K562 (cell line): ENCODE results near the gene USP48.

Source experiments
- SAP30 ChIP-seq: fragments of 200-600 bp; sonication (generic); IDR thresholded peaks from 2 replicates; pipeline ENCODE4 v1.6.1; 2012; ENCODE audit warnings: borderline replicate concordance, low read depth, mild to moderate bottlenecking, moderate library complexity, low read length, control low read depth, inconsistent platforms; ENCODE audit not compliant: insufficient read depth, poor library complexity, severe bottlenecking
- ZC3H8 ChIP-seq: fragments of 450-650 bp; IDR thresholded peaks from 2 replicates; pipeline ENCODE4 v1.6.1; 2017
- ZKSCAN1 ChIP-seq: fragments of 150-350 bp; IDR thresholded peaks from 2 replicates; pipeline ENCODE4 v1.6.1; 2016; ENCODE audit warnings: low read depth, low read length
- TF ChIP-seq, protein P1 (sequence below): fragments of 450-650 bp; IDR thresholded peaks from 2 replicates; pipeline ENCODE4 v1.7.0; 2016; ENCODE audit warnings: borderline replicate concordance
- TF ChIP-seq, protein P2 (sequence below): fragments of 450-650 bp; IDR thresholded peaks from 2 replicates; pipeline ENCODE4 v1.6.1; 2016

DNA sequence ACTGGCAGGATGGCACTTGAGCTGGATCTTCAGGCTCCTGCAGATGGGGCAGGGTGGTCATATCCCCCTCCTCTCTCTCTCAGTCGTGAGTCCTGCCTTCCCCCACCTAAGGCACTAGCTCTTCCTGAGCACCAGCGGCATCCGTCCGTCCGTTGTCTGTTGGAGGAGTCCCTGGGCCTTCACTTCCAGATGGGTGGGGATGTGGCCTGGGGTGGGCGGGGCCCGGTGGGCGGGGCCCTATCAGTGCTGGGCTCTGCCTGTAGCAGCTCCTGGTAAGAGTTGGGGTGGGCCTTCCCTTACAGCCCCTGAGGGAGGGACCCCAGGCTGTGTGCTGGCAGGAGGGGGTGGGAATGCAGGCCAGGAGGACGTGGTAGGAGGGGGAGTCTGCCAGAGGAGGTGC is 39.4 kb upstream of the USP48 start:
- TF ChIP-seq SAP30 (no peak), ZC3H8 (no peak), ZKSCAN1 (no peak)
- TF ChIP-seq, protein P1, sequence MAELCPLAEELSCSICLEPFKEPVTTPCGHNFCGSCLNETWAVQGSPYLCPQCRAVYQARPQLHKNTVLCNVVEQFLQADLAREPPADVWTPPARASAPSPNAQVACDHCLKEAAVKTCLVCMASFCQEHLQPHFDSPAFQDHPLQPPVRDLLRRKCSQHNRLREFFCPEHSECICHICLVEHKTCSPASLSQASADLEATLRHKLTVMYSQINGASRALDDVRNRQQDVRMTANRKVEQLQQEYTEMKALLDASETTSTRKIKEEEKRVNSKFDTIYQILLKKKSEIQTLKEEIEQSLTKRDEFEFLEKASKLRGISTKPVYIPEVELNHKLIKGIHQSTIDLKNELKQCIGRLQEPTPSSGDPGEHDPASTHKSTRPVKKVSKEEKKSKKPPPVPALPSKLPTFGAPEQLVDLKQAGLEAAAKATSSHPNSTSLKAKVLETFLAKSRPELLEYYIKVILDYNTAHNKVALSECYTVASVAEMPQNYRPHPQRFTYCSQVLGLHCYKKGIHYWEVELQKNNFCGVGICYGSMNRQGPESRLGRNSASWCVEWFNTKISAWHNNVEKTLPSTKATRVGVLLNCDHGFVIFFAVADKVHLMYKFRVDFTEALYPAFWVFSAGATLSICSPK, result no peak
- TF ChIP-seq, protein P2, sequence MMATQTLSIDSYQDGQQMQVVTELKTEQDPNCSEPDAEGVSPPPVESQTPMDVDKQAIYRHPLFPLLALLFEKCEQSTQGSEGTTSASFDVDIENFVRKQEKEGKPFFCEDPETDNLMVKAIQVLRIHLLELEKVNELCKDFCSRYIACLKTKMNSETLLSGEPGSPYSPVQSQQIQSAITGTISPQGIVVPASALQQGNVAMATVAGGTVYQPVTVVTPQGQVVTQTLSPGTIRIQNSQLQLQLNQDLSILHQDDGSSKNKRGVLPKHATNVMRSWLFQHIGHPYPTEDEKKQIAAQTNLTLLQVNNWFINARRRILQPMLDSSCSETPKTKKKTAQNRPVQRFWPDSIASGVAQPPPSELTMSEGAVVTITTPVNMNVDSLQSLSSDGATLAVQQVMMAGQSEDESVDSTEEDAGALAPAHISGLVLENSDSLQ, result no peak
